ENCODE data around the gene LRP1B.

GRCh38 chr2:142033393-142033792 lies 97.4 kb downstream of the LRP1B start:
- no peak for TF ChIP-seq POLR2A (IDR thresholded peaks at IDR 0.05)
- TF ChIP-seq, protein P1, sequence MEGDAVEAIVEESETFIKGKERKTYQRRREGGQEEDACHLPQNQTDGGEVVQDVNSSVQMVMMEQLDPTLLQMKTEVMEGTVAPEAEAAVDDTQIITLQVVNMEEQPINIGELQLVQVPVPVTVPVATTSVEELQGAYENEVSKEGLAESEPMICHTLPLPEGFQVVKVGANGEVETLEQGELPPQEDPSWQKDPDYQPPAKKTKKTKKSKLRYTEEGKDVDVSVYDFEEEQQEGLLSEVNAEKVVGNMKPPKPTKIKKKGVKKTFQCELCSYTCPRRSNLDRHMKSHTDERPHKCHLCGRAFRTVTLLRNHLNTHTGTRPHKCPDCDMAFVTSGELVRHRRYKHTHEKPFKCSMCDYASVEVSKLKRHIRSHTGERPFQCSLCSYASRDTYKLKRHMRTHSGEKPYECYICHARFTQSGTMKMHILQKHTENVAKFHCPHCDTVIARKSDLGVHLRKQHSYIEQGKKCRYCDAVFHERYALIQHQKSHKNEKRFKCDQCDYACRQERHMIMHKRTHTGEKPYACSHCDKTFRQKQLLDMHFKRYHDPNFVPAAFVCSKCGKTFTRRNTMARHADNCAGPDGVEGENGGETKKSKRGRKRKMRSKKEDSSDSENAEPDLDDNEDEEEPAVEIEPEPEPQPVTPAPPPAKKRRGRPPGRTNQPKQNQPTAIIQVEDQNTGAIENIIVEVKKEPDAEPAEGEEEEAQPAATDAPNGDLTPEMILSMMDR (IDR thresholded peaks at IDR 0.05) = no peak

All from tibial nerve (tissue), 3 donors.